ENCODE measurements around the gene EPS15.

The EPS15 gene

DNA sequence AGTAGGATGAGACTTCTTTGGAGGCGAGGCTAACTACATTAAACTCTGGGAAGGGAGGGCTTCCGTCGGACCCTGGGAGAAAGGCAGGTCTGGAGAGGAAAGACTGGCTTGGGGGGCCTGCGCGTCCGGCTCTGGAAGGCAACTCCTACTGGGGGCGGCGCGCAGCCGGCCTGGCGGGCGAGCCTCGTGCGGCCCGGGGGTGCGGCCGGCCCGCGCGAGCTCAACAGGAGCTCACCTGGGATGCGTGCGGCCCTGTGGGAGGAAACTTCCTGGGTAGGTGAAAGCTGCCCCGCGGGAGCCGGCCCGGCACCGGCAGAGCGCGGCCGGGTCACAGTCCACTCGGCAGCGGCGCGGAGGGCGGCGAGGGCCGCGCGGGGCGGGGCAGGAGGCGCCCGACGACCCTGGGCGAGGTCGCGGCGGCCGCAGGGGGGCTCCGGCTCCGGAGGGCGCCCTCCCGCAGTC is 449 bp downstream of the EPS15 start (continued):
- TF ChIP-seq, protein P1, sequence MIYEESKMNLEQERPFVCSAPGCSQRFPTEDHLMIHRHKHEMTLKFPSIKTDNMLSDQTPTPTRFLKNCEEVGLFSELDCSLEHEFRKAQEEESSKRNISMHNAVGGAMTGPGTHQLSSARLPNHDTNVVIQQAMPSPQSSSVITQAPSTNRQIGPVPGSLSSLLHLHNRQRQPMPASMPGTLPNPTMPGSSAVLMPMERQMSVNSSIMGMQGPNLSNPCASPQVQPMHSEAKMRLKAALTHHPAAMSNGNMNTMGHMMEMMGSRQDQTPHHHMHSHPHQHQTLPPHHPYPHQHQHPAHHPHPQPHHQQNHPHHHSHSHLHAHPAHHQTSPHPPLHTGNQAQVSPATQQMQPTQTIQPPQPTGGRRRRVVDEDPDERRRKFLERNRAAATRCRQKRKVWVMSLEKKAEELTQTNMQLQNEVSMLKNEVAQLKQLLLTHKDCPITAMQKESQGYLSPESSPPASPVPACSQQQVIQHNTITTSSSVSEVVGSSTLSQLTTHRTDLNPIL (CRISPR knock-in tag; IDR thresholded peaks at IDR 0.05; ENCODE audit: low read depth), result no peak
- TF ChIP-seq ZC3H10 (CRISPR knock-in tag; IDR thresholded peaks at IDR 0.05), result no peak
- no peak for TF ChIP-seq ZNF70 (CRISPR knock-in tag; IDR thresholded peaks at IDR 0.05)
- TF ChIP-seq RARB (CRISPR knock-in tag; IDR thresholded peaks at IDR 0.05), result no peak

DNA sequence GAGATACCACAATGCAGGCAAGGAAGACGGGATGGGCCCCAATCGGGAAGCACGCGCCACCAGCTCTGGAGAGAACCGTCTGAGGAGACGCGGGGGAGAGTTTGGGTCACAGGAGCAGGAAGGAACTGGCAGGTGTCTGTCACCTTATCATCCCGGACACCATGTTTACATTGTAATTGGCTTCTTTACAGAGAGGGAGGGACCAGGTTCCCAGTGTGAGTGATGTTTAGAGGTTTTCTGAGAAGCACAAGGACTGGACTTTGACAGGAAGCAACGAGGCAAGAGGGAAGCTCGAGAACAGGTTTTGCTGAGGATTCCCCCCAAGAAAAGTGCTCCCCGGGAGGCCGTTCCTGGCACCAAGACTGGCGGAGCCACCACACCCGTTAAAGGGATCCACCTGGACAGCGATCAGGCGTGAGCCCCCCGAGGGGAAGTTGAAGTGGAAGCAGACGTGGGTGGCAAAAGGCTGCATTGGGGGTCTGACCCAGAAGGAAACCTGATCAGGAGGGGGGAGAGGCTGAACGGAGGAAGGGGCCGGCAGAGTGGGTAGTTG is 957 bp downstream of the EPS15 start:
- peak; percentile 66 for ATAC-seq
- TF ChIP-seq, protein P1 (CRISPR knock-in tag; IDR thresholded peaks at IDR 0.05; ENCODE audit: low read depth), result no peak
- TF ChIP-seq ZC3H10 (CRISPR knock-in tag; IDR thresholded peaks at IDR 0.05) (no peak), ARNTL (CRISPR knock-in tag; IDR thresholded peaks at IDR 0.05; ENCODE audit: borderline replicate concordance, low read depth) (no peak)

DNA sequence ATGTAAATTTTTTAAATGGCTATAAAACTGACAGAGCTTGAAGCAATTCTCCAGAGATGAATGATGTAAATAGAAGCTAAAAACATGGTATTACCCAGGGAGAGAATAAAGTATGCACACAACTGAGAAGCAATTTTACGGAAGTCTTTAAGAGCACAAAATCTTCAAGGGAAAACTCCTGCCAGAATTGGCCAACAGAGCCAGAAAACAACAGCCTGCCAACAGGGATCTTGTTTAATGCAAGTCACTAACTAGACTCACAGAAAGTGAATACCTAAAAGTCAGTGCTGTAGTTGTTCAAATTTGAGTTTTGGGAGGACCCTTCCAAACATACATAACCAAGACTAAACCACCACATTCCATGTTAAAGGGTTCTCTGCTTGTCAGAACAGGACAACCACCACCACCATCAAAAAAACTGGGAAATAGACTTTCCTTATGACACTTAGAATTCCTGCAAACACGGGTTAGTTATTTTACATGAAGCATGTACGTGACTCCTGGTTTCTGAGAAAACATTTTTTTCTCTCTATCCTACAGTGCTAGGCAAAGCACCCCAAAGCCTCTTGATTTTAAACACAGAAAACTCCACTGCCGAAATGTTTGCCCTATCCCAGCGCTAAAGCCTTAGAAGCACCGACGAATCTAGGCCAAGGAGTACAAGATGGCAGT is 1.6 kb downstream of the EPS15 start:
- TF ChIP-seq ZC3H10 (CRISPR knock-in tag; IDR thresholded peaks at IDR 0.05) (no peak), ZNF565 (CRISPR knock-in tag; conservative IDR thresholded peaks at IDR 0.05; ENCODE audit: low read depth) (no peak), GLIS3 (CRISPR knock-in tag; IDR thresholded peaks at IDR 0.05) (no peak), PPARA (CRISPR knock-in tag; IDR thresholded peaks at IDR 0.05; ENCODE audit: borderline replicate concordance) (no peak), BACH2 (CRISPR knock-in tag; IDR thresholded peaks at IDR 0.05; ENCODE audit: borderline replicate concordance) (no peak), RARB (CRISPR knock-in tag; IDR thresholded peaks at IDR 0.05) (no peak), ZFP30 (CRISPR knock-in tag; IDR thresholded peaks at IDR 0.05) (no peak), TOX (CRISPR knock-in tag; IDR thresholded peaks at IDR 0.05; ENCODE audit: borderline replicate concordance) (no peak), ARNTL (CRISPR knock-in tag; IDR thresholded peaks at IDR 0.05; ENCODE audit: borderline replicate concordance, low read depth) (no peak), ESRRG (CRISPR knock-in tag; IDR thresholded peaks at IDR 0.05) (no peak), ZNF8 (CRISPR knock-in tag; IDR thresholded peaks at IDR 0.05) (no peak)
- TF ChIP-seq, protein P2, sequence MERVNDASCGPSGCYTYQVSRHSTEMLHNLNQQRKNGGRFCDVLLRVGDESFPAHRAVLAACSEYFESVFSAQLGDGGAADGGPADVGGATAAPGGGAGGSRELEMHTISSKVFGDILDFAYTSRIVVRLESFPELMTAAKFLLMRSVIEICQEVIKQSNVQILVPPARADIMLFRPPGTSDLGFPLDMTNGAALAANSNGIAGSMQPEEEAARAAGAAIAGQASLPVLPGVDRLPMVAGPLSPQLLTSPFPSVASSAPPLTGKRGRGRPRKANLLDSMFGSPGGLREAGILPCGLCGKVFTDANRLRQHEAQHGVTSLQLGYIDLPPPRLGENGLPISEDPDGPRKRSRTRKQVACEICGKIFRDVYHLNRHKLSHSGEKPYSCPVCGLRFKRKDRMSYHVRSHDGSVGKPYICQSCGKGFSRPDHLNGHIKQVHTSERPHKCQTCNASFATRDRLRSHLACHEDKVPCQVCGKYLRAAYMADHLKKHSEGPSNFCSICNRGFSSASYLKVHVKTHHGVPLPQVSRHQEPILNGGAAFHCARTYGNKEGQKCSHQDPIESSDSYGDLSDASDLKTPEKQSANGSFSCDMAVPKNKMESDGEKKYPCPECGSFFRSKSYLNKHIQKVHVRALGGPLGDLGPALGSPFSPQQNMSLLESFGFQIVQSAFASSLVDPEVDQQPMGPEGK (CRISPR knock-in tag; IDR thresholded peaks at IDR 0.05; ENCODE audit: borderline replicate concordance), result no peak
- TF ChIP-seq, protein P3, sequence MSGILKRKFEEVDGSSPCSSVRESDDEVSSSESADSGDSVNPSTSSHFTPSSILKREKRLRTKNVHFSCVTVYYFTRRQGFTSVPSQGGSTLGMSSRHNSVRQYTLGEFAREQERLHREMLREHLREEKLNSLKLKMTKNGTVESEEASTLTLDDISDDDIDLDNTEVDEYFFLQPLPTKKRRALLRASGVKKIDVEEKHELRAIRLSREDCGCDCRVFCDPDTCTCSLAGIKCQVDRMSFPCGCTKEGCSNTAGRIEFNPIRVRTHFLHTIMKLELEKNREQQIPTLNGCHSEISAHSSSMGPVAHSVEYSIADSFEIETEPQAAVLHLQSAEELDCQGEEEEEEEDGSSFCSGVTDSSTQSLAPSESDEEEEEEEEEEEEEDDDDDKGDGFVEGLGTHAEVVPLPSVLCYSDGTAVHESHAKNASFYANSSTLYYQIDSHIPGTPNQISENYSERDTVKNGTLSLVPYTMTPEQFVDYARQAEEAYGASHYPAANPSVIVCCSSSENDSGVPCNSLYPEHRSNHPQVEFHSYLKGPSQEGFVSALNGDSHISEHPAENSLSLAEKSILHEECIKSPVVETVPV (CRISPR knock-in tag; IDR thresholded peaks at IDR 0.05), result no peak
- TF ChIP-seq, protein P4, sequence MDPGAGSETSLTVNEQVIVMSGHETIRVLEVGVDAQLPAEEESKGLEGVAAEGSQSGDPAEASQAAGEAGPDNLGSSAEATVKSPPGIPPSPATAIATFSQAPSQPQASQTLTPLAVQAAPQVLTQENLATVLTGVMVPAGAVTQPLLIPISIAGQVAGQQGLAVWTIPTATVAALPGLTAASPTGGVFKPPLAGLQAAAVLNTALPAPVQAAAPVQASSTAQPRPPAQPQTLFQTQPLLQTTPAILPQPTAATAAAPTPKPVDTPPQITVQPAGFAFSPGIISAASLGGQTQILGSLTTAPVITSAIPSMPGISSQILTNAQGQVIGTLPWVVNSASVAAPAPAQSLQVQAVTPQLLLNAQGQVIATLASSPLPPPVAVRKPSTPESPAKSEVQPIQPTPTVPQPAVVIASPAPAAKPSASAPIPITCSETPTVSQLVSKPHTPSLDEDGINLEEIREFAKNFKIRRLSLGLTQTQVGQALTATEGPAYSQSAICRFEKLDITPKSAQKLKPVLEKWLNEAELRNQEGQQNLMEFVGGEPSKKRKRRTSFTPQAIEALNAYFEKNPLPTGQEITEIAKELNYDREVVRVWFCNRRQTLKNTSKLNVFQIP (CRISPR knock-in tag; IDR thresholded peaks at IDR 0.05; ENCODE audit: borderline replicate concordance, low read depth), result no peak
- peak; percentile 4; the same call in 2 of the 3 replicates for ATAC-seq

DNA sequence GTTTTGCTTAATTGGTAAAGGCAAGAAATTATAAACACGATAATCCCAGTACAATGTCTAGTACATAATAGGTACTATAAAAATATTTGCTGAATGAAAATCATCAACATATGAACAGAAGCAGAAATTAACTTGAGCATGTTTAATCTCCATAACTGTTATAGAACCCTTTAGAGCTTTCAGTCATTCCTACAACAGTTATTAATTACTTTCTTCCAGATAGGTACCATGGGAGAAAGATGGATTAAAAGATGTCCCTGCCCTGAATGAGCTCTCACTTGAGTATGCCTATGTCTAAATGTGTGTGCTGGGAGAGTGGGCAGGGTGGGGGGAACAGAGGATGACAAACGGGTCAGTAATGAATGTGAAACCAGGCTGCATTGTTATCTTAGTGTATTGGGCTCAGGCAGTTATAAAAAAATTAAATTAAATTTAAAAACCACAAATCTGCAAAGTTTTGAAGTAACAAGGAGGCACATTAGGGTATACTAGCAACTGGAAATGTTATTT is 2.4 kb downstream of the EPS15 start:
- TF ChIP-seq ZNF565 (CRISPR knock-in tag; conservative IDR thresholded peaks at IDR 0.05; ENCODE audit: low read depth) (no peak), TCF4 (CRISPR knock-in tag; IDR thresholded peaks at IDR 0.05; ENCODE audit: borderline replicate concordance) (no peak), TOX (CRISPR knock-in tag; IDR thresholded peaks at IDR 0.05; ENCODE audit: borderline replicate concordance) (no peak), ISL1 (CRISPR knock-in tag; IDR thresholded peaks at IDR 0.05) (no peak), ZFP3 (CRISPR knock-in tag; IDR thresholded peaks at IDR 0.05) (no peak), ZNF70 (CRISPR knock-in tag; IDR thresholded peaks at IDR 0.05) (no peak), ESRRG (CRISPR knock-in tag; IDR thresholded peaks at IDR 0.05) (no peak), ZFP30 (CRISPR knock-in tag; IDR thresholded peaks at IDR 0.05) (no peak), RARB (CRISPR knock-in tag; IDR thresholded peaks at IDR 0.05) (no peak), ARNTL (CRISPR knock-in tag; IDR thresholded peaks at IDR 0.05; ENCODE audit: borderline replicate concordance, low read depth) (no peak), PPARA (CRISPR knock-in tag; IDR thresholded peaks at IDR 0.05; ENCODE audit: borderline replicate concordance) (no peak), CSDC2 (CRISPR knock-in tag; IDR thresholded peaks at IDR 0.05) (no peak)
- TF ChIP-seq, protein P3 (CRISPR knock-in tag; IDR thresholded peaks at IDR 0.05), result no peak
- TF ChIP-seq, protein P2 (CRISPR knock-in tag; IDR thresholded peaks at IDR 0.05; ENCODE audit: borderline replicate concordance), result no peak

More for the DNA sequence above, 2.4 kb downstream of the EPS15 start:
- no peak for ATAC-seq
